Mucosa of descending colon (tissue), 3 donors: ENCODE measurements around the gene CRYAA. TPM values are rescaled to one million over a fixed set of nuclear protein-coding genes. Genes with fewer than 3 reads are reported as not detected.
"Not testable (repeated sequence)": the region's sequence is repeated elsewhere in the genome, so short reads cannot be mapped to it uniquely, and the experiment has no call there.

Experiments
- ATAC-seq: fragments of 200-7000 bp; cut with Tn5 transposase; one replicate; pipeline ENCODE4 v1.9.1; 2020; ENCODE audit warnings: mild to moderate bottlenecking, moderate library complexity
- DNase-seq, 3 donors: peaks; one replicate each; pipeline ENCODE4 v3.0.0-alpha.2; 2020
- H3K36me3 ChIP-seq: fragments of 200-600 bp; one replicate; pipeline ENCODE4 v1.8.0; 2021; ENCODE audit warnings: low read depth, mild to moderate bottlenecking
- H3K4me1 ChIP-seq: fragments of 200-600 bp; one replicate; pipeline ENCODE4 v1.8.0; 2021; ENCODE audit warnings: low read depth, mild to moderate bottlenecking
- H3K4me3 ChIP-seq: fragments of 200-600 bp; one replicate; pipeline ENCODE4 v1.8.0; 2021; ENCODE audit warnings: mild to moderate bottlenecking
- H3K9me3 ChIP-seq: fragments of 200-600 bp; one replicate; pipeline ENCODE4 v1.8.0; 2021; ENCODE audit warnings: mild to moderate bottlenecking
- intact Hi-C, 2 donors: fragments of 100-400 bp; cut with DNase I in 1 of 2; cut with micrococcal nuclease in 1 of 2; formaldehyde crosslinking; loops; one replicate each; pipeline versions ENCODE4 v1.11.0 to v1.11.1; 2022; cut with DNase I, micrococcal nuclease
- total RNA-seq, 3 donors: library from RNA; stranded (reverse); fragmentation: NEBNext Ultra II Directional in 2 of 3; extraction: Animal tissue kit (Norgen Biotek cat#: 25700) in 2 of 3; gene quantifications; one replicate each; pipeline versions ENCODE4 v1.2.1 to v1.2.4, GENCODE V29; 2021 to 2023
- donor health status: DM: no; HTN: no; CAD: no; lungs with moderate emphysema.
- donor health status: DM: no; HTN: no; CAD: no.
- donor health status: DM: no; HTN: yes; CAD: no.

Gene CRYAA
- total RNA-seq, 3 donors from 2014 or later = not detected

DNA sequence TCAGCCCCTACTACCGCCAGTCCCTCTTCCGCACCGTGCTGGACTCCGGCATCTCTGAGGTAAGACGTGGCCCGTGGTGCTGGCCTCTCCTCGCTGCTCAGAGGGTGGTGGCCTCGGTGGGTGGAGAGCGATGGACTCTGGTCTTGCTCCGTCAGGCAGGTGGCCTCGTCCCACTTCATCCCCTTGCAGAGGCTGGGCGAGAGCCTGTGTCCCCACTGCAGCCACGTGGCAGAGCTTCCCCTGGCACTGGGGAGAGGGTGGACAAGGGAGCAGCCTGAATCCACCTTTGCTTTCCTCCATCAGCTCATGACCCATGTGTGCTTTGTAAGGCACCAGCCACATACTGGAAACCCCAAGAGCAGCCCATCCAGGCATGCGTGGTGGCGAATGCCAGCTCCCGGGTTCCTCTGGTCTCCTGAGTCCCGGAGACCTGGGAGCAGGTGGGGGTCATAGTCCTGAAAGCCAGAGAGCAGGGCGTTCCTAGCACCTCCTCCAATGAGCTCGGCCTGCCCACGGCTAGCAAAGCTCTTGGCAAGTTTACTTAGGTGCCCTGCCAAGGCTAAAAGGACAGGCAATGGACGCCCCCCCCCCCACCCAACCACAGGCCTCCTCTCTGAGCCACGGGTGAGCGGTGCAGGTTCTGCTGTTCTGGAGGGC, 550 bp downstream of the CRYAA start:
- H3K36me3 ChIP-seq, intact Hi-C loops, H3K4me1 ChIP-seq, ATAC-seq, H3K4me3 ChIP-seq, H3K9me3 ChIP-seq, DNase-seq: not testable (repeated sequence)

DNA sequence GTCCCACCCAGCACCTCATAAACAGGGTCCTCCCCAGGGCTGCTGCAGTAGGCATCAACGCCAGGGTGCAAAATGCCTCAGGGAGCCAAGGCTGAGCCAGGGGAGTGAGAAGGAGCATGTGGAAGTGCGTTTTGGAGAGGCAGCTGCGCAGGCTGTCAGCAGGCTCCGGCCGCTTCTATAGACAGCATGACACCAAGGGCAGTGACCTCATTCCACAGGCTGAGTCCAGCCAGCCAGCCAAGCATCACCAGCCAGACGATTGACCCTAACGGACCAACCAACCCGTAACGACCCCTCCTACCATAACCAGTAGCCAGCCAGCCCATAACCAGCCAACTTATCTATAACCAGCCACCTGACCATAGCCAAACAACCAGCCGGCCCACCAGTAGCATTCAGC, 1.1 kb downstream of the CRYAA start:
- H3K36me3 ChIP-seq, H3K4me3 ChIP-seq, intact Hi-C loops, H3K9me3 ChIP-seq, H3K4me1 ChIP-seq, ATAC-seq: not testable (repeated sequence)
- peak in 1 of 3 donors; percentile 3 for DNase-seq

GRCh38 chr21:43172812-43173211, 4.0 kb downstream of the CRYAA start:
- H3K36me3 ChIP-seq, H3K9me3 ChIP-seq, H3K4me3 ChIP-seq, H3K4me1 ChIP-seq, intact Hi-C loops, ATAC-seq: not testable (repeated sequence)
- DNase-seq = peak in 1 of 3 donors; percentile 11

DNA sequence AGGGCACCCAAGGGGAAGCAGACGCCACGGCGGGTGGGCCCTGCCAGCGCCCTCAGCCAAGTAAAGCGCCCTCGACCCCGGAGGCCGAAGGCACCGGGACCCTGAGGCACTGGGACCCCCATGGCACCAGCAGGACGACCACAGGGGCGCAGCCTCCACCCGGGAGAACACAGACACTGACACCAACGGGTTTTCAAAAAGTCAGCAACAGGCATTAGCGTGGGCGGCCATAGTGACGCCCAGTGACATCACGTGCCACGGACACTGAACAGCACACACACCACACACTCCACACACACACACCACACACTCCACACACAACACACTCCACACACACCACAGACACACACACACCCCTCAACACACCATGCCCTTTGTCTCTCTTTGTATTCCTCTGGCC, 4.6 kb downstream of the CRYAA start:
- H3K4me1 ChIP-seq, ATAC-seq, DNase-seq, H3K36me3 ChIP-seq, intact Hi-C loops, H3K4me3 ChIP-seq, H3K9me3 ChIP-seq: not testable (repeated sequence)

- intact Hi-C loops, H3K36me3 ChIP-seq, H3K9me3 ChIP-seq, ATAC-seq, H3K4me3 ChIP-seq, H3K4me1 ChIP-seq: not testable (repeated sequence)
- peak in 1 of 3 donors; percentile 5 for DNase-seq
These were observed 5.1 kb downstream of the CRYAA start for GRCh38 chr21:43173930-43174329.

- H3K4me1 ChIP-seq, intact Hi-C loops, H3K4me3 ChIP-seq, ATAC-seq, DNase-seq, H3K9me3 ChIP-seq, H3K36me3 ChIP-seq: not testable (repeated sequence)
These were observed 6.2 kb downstream of the CRYAA start for GRCh38 chr21:43174998-43175397.

GRCh38 chr21:43176621-43177020, 7.8 kb downstream of the CRYAA start:
- H3K9me3 ChIP-seq, H3K36me3 ChIP-seq, DNase-seq, H3K4me1 ChIP-seq, H3K4me3 ChIP-seq, intact Hi-C loops: not testable (repeated sequence)
- ATAC-seq = peak; percentile 90

- H3K4me1 ChIP-seq, H3K36me3 ChIP-seq, intact Hi-C loops, DNase-seq, H3K9me3 ChIP-seq, H3K4me3 ChIP-seq: not testable (repeated sequence)
- ATAC-seq = peak; percentile 79
These were observed 8.5 kb downstream of the CRYAA start for GRCh38 chr21:43177043-43177906.

DNA sequence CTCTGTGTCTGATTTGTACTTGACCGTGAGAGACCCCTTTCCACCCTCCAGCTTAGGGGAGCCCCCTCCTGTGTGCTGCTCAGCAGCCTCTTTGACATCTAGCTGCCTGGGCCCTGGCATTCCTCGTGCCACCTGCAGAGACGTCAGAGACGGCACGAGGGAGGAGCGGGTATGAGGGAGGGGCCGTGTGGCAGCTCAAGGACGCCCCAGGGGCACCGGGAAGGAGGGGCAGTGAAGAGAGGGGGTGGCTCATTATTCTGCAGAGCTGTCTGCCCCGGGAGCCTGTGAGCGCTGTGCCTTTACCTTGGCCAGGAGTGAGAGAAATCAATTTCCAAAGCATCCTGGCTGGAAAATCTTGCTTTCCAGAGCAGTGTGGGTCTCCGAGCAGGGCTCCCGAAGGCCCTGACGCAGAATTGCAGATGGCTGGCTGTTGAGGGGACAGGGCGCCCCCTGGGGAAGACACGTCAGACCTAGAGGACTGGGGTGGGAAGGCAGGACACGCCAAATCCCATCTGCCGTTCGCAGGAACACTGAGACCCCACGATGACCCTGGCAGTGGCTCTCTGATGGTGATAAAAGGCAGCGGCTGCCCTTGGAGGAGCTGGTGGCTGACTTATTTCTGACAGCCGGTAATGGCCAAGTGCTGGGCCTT, 9.5 kb downstream of the CRYAA start:
- H3K36me3 ChIP-seq, H3K4me3 ChIP-seq, H3K9me3 ChIP-seq, ATAC-seq, intact Hi-C loops, H3K4me1 ChIP-seq, DNase-seq: not testable (repeated sequence)

- H3K4me3 ChIP-seq, ATAC-seq, DNase-seq, H3K36me3 ChIP-seq, H3K4me1 ChIP-seq, H3K9me3 ChIP-seq, intact Hi-C loops: not testable (repeated sequence)
These were observed 12.2 kb downstream of the CRYAA start for GRCh38 chr21:43181033-43181432.

DNA sequence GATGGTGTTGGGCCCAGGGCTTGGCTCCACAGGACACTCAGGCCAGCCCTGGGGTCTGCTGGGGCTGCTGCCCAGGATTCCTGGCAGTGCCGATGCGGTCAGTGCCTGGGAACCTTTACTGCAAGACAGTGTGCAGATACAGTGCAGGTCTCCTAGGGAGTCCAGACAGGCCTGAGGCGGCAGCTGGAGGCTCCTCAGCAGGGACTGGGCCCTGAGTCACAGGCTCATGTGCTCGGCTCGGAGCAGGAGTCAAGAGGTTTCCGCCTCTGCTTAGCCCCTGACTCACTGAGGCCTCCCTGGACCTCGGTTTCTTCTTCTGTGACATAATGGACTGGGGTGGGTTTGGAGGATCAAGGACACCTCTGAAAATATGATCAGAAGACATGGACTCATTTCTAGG, 18.5 kb downstream of the CRYAA start:
- ATAC-seq, intact Hi-C loops, H3K4me3 ChIP-seq, H3K9me3 ChIP-seq, H3K4me1 ChIP-seq, DNase-seq, H3K36me3 ChIP-seq: not testable (repeated sequence)
